ENCODE data around the gene GPRASP3. TPM values are rescaled to one million over a fixed set of nuclear protein-coding genes. Genes with fewer than 3 reads are reported as not detected.

Gene GPRASP3
- total RNA-seq, 1 donor from 2014 or later: 1.3 TPM

GRCh38 chrX:102696306-102696705 lies 24.2 kb upstream of the GPRASP3 start:
- intact Hi-C loops (cut with micrococcal nuclease): no loop called here
- H3K27ac Mint-ChIP-seq: no peak overlapping the region
- TF ChIP-seq, protein P1, sequence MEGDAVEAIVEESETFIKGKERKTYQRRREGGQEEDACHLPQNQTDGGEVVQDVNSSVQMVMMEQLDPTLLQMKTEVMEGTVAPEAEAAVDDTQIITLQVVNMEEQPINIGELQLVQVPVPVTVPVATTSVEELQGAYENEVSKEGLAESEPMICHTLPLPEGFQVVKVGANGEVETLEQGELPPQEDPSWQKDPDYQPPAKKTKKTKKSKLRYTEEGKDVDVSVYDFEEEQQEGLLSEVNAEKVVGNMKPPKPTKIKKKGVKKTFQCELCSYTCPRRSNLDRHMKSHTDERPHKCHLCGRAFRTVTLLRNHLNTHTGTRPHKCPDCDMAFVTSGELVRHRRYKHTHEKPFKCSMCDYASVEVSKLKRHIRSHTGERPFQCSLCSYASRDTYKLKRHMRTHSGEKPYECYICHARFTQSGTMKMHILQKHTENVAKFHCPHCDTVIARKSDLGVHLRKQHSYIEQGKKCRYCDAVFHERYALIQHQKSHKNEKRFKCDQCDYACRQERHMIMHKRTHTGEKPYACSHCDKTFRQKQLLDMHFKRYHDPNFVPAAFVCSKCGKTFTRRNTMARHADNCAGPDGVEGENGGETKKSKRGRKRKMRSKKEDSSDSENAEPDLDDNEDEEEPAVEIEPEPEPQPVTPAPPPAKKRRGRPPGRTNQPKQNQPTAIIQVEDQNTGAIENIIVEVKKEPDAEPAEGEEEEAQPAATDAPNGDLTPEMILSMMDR (IDR thresholded peaks at IDR 0.05): no peak
- H3K4me1 Mint-ChIP-seq: no peaks in the 10 kb centered on the region
- ChIA-PET POLR2A (no interaction called here), CTCF (no interaction called here)
- no peak for ATAC-seq (ENCODE audit: low read depth)
- DNase-seq: no peak
- no peak overlapping the region for H3K4me3 Mint-ChIP-seq
- H3K9me3 Mint-ChIP-seq: no peaks in the 10 kb centered on the region
- H3K36me3 Mint-ChIP-seq (ENCODE audit: low read depth): peaks cover 2% of the 10 kb centered on the region
- H3K27me3 Mint-ChIP-seq: no peaks in the 10 kb centered on the region

DNA sequence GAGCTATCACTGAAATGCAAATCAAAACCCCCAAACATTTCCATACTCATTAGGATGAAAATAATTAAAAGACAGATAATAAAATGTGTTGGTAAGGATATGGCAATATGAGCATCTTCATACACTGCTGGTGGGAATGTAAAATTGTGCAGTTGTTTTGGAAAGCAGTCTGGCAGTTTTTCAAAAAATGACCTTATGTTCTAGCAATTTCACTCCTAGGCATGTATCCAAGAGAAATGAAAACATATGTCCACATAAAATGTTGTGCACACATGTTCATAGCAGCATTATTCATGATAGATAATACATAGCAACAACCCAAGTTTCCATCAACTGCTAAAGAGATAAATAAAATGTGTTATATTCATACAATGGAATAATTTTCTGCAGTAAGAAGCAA lies 23.0 kb upstream of the GPRASP3 start:
- no peaks in the 10 kb centered on the region for H3K4me1 Mint-ChIP-seq
- H3K9me3 Mint-ChIP-seq: no peaks in the 10 kb centered on the region
- no peak for DNase-seq
- no peak for ATAC-seq (ENCODE audit: low read depth)
- H3K27ac Mint-ChIP-seq: no peak overlapping the region
- H3K27me3 Mint-ChIP-seq: no peaks in the 10 kb centered on the region
- TF ChIP-seq, protein P1 (IDR thresholded peaks at IDR 0.05): no peak
- ChIA-PET POLR2A (no interaction called here), CTCF (no interaction called here)
- intact Hi-C loops (cut with micrococcal nuclease): no loop called here
- peaks cover 2% of the 10 kb centered on the region for H3K36me3 Mint-ChIP-seq (ENCODE audit: low read depth)
- H3K4me3 Mint-ChIP-seq: no peak overlapping the region

DNA sequence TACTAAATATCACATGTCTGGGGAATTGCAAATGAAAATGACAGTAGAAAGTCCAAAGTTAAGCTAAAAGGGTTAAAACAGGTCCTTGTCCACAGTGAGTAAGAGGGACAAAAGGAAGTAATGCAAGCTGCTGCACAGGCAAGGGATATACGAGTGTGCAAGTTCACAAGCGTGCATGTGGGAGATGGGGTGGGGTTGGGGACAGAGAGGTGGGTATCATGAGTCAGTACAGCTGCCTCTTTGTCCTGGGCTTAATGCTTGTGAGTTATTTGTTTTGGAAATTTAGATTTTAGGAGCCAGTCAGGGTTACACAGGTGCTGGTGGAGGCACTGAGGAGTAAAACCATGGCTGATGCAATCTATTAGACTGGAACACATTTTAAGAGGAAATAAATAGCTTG lies 11.6 kb upstream of the GPRASP3 start:
- Mint-ChIP-seq H3K36me3 (ENCODE audit: low read depth) (no peaks in the 10 kb centered on the region), H3K9me3 (no peaks in the 10 kb centered on the region), H3K4me3 (no peak overlapping the region), H3K27me3 (peaks cover 13% of the 10 kb centered on the region), H3K27ac (no peak overlapping the region), H3K4me1 (peaks cover 13% of the 10 kb centered on the region)
- intact Hi-C loops (cut with micrococcal nuclease): no loop called here
- TF ChIP-seq, protein P1 (IDR thresholded peaks at IDR 0.05): no peak
- ATAC-seq (ENCODE audit: low read depth) (no peak), DNase-seq (no peak)
- POLR2A ChIA-PET: no interaction called here
- CTCF ChIA-PET: no interaction called here

GRCh38 chrX:102711872-102712215 lies 8.7 kb upstream of the GPRASP3 start:
- ATAC-seq (ENCODE audit: low read depth) (no peak), DNase-seq (no peak)
- no peaks in the 10 kb centered on the region for H3K9me3 Mint-ChIP-seq
- H3K27ac Mint-ChIP-seq: no peak overlapping the region
- peaks cover 13% of the 10 kb centered on the region for H3K27me3 Mint-ChIP-seq
- no peak overlapping the region for H3K4me3 Mint-ChIP-seq
- TF ChIP-seq, protein P1 (IDR thresholded peaks at IDR 0.05): no peak
- POLR2A ChIA-PET: no interaction called here
- H3K36me3 Mint-ChIP-seq (ENCODE audit: low read depth): no peaks in the 10 kb centered on the region
- peaks cover 13% of the 10 kb centered on the region for H3K4me1 Mint-ChIP-seq
- CTCF ChIA-PET: no interaction called here
- intact Hi-C loops (cut with micrococcal nuclease): no loop called here

DNA sequence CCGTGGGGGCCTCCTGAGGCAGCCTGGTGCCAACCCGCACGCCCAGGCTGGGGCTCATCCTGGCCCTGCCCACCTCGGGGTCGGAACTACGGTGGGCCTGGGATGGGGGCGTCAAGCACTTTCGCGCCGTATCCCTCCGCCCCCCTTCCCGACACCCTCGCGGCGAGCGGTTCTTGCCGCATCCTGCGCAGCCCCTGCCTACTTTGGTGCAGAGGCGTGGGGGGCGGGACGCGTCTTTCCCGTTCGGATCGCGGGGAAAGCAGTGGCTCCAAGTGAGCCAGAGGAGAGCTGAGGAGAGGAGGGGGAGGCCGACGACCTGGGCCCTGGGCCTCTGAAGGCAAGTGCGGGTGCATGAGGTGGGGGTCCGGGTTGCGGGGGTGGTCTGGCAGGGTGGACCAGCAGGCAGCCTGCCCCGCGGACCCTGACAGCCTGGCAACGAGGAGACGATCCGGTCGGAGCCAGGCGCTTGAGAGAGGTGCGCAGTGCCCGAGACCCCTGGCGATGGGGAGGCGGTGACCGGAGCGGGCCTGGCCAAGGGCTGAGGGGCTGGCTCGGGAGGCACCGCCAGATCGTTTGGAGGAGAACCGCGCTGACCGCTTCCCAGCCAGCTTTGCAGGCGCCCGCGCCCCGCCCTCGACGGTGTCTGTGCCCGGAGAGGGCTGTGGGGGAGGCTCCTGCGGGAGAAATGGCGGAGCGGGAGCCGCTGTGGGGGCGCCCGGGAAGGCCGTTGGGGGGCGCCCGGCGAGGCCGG lies 8.2 kb upstream of the GPRASP3 start, which contains the start of gene GPRASP2:
GPRASP2 (plus strand) TSS at position 233 of the 751 bp plus-strand sequence. CDS start 2,422 bp downstream, outside the sequence.
- POLR2A ChIA-PET: no interaction called here
- DNase-seq: no peak

More for the DNA sequence above, 8.2 kb upstream of the GPRASP3 start, which contains the start of gene GPRASP2:
- Mint-ChIP-seq H3K27me3 (peaks cover 13% of the 10 kb centered on the region), H3K4me3 (peak within 1 kb of the TSS; percentile 79), H3K4me1 (peaks cover 13% of the 10 kb centered on the region), H3K9me3 (no peaks in the 10 kb centered on the region), H3K36me3 (ENCODE audit: low read depth) (no peaks in the 10 kb centered on the region), H3K27ac (no peak within 1 kb of the TSS)
- CTCF ChIA-PET: no interaction called here
- TF ChIP-seq, protein P1 (IDR thresholded peaks at IDR 0.05): no peak
- ATAC-seq (ENCODE audit: low read depth): no peak
- intact Hi-C loops (cut with micrococcal nuclease): no loop called here

Data from activated B cell treated with CpG ODN at 0.5 μM for 24 hours (primary cell).